RWPE2 (cell line): ENCODE data around the gene ANXA11.

Experiments
- ATAC-seq: fragments of 200-7000 bp; cut with Tn5 transposase; 3 replicates; pipeline ENCODE4 v1.9.1; 2021; ENCODE audit warnings: low read depth
- DNase-seq: peaks from one replicate; pipeline ENCODE4 v3.0.0-alpha.2; 2020; ENCODE audit warnings: low spot score
- H3K27ac ChIP-seq: fragments of 450-650 bp; 2 replicates; pipeline ENCODE4 v1.5.1; 2017; ENCODE audit warnings: mild to moderate bottlenecking; ENCODE audit not compliant: poor library complexity, severe bottlenecking
- H3K27me3 ChIP-seq: fragments of 250-450 bp; sonication (Bioruptor Pico); 2 replicates; pipeline ENCODE4 v1.5.1; 2021; ENCODE audit warnings: mild to moderate bottlenecking, moderate library complexity; ENCODE audit not compliant: insufficient read depth, poor library complexity, severe bottlenecking
- H3K36me3 ChIP-seq: fragments of 250-450 bp; sonication (Bioruptor Pico); 2 replicates; pipeline ENCODE4 v1.5.1; 2020; ENCODE audit warnings: low read depth, mild to moderate bottlenecking, moderate library complexity
- H3K4me1 ChIP-seq: fragments of 250-450 bp; sonication (Bioruptor Pico); 2 replicates; pipeline ENCODE4 v1.5.1; 2021; ENCODE audit warnings: mild to moderate bottlenecking, moderate library complexity; ENCODE audit not compliant: insufficient read depth, poor library complexity, severe bottlenecking
- H3K4me3 ChIP-seq: fragments of 250-450 bp; sonication (Bioruptor Pico); 2 replicates; pipeline ENCODE4 v1.5.1; 2021; ENCODE audit warnings: mild to moderate bottlenecking, moderate library complexity; ENCODE audit not compliant: severe bottlenecking
- H3K9me3 ChIP-seq: fragments of 250-450 bp; sonication (Bioruptor Pico); 2 replicates; pipeline ENCODE4 v1.5.1; 2021; ENCODE audit warnings: mild to moderate bottlenecking, moderate library complexity; ENCODE audit not compliant: severe bottlenecking
- TF ChIP-seq, protein P1 (sequence below): fragments of 450-650 bp; IDR thresholded peaks from one replicate; pipeline ENCODE4 v1.5.1; 2017; ENCODE audit warnings: mild to moderate bottlenecking, moderate library complexity; ENCODE audit not compliant: poor library complexity, severe bottlenecking

Gene ANXA11

DNA sequence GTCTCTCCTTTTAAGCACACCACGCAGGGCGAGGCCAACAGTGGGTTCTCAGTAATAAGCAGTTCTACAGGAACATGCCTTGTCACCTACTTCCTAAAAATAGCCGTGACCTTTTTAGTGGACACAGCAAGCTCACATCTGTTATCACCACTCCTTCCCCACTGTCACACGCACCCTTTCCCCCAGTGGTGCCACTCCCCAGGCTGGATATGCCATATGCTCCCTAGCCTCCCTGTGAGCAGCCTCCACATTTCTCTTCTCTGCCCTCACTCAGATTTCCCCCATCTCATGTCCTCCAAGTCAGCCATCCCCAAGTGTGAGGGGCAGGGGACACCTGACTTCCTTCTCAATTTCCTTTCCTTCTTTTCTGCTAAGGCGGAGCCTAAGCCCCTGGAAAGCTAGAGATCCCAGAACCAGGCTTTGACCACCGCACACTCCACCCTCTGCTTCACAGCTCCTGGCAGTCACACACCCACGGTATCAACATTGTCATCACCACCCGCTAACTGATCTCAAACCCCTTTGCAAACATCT is 3.7 kb downstream of the ANXA11 start:
- H3K27me3 ChIP-seq: no peaks in the 10 kb centered on the region
- ATAC-seq: no peak
- no peaks in the 10 kb centered on the region for H3K9me3 ChIP-seq
- peaks cover 31% of the 10 kb centered on the region for H3K4me1 ChIP-seq
- DNase-seq: no peak
- H3K4me3 ChIP-seq: no peak overlapping the region
- no peak overlapping the region for H3K27ac ChIP-seq
- TF ChIP-seq, protein P1, sequence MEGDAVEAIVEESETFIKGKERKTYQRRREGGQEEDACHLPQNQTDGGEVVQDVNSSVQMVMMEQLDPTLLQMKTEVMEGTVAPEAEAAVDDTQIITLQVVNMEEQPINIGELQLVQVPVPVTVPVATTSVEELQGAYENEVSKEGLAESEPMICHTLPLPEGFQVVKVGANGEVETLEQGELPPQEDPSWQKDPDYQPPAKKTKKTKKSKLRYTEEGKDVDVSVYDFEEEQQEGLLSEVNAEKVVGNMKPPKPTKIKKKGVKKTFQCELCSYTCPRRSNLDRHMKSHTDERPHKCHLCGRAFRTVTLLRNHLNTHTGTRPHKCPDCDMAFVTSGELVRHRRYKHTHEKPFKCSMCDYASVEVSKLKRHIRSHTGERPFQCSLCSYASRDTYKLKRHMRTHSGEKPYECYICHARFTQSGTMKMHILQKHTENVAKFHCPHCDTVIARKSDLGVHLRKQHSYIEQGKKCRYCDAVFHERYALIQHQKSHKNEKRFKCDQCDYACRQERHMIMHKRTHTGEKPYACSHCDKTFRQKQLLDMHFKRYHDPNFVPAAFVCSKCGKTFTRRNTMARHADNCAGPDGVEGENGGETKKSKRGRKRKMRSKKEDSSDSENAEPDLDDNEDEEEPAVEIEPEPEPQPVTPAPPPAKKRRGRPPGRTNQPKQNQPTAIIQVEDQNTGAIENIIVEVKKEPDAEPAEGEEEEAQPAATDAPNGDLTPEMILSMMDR: no peak
- peaks cover 7% of the 10 kb centered on the region; the same call in 1 of the 2 replicates for H3K36me3 ChIP-seq

DNA sequence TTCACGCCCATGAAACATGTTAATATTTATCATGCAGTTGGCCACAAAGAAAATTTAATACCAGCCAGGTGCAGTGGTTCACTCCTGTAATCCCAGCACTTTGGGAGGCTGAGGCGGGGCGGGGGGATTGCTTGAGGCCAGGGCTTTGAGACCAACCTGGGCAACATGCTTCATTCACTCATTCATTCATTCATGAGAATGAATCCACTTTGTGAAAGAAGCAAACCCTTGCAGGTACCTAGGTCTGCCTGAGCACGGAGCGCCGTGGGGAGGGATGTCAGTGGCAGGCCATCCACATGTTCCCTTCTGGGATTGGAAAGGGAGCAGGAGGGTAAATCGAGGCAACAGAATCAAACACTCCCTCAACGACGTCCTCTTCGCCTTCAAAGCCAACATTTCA is 4.7 kb downstream of the ANXA11 start:
- TF ChIP-seq, protein P1: no peak
- no peaks in the 10 kb centered on the region for H3K9me3 ChIP-seq
- no peak overlapping the region for H3K4me3 ChIP-seq
- ATAC-seq (no peak), DNase-seq (no peak)
- peaks cover 31% of the 10 kb centered on the region for H3K4me1 ChIP-seq
- no peaks in the 10 kb centered on the region for H3K27me3 ChIP-seq
- peaks cover 7% of the 10 kb centered on the region; the same call in 1 of the 2 replicates for H3K36me3 ChIP-seq
- H3K27ac ChIP-seq: no peak overlapping the region

DNA sequence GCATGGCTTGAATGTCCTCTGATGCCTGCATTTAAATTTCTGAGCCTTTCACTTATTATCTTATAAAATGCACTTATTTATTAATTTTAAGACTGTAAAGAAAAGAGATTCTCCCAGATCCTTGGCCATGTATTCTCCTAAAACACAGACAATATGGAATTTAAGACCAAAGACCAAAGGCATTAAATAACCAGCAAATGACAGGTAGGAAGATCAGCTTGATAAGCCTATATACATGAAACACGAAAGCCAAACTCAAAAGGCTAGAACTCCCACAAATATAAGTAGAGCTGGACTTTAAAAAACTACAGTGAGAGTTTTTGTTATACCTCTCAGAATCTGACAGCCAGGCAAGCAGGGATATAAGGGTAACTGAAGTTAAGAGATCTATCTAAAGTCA is 5.1 kb downstream of the ANXA11 start:
- TF ChIP-seq, protein P1: no peak
- H3K27me3 ChIP-seq: no peaks in the 10 kb centered on the region
- no peak for ATAC-seq
- DNase-seq: no peak
- no peak overlapping the region for H3K4me3 ChIP-seq
- no peaks in the 10 kb centered on the region for H3K9me3 ChIP-seq
- peaks cover 31% of the 10 kb centered on the region for H3K4me1 ChIP-seq
- H3K36me3 ChIP-seq: peaks cover 11% of the 10 kb centered on the region; the same call in 1 of the 2 replicates
- no peak overlapping the region for H3K27ac ChIP-seq

DNA sequence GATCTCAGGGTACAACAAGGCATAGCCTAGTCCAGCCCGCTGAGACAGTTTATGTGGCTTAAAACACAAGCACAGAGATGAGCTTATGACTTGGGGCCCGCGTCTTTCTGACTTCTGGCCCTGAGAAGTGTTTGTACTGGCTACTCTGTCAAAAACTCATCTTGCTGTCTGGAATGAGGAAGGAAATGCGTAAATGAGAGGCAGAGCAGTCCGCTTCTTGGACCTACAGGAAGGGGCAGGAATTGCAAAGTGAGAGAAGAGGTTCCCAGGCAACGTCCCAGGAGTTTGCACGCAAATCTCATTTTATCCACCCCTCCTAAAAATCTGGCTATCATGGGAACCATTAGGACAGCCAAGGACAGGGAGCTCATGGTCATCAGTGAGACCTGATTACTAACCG is 5.5 kb downstream of the ANXA11 start:
- H3K4me3 ChIP-seq: no peak overlapping the region
- ATAC-seq: no peak
- no peaks in the 10 kb centered on the region for H3K9me3 ChIP-seq
- TF ChIP-seq, protein P1: no peak
- DNase-seq: no peak
- H3K27me3 ChIP-seq: no peaks in the 10 kb centered on the region
- H3K27ac ChIP-seq: no peak overlapping the region
- H3K4me1 ChIP-seq: peaks cover 31% of the 10 kb centered on the region
- H3K36me3 ChIP-seq: peaks cover 13% of the 10 kb centered on the region; the same call in 1 of the 2 replicates

DNA sequence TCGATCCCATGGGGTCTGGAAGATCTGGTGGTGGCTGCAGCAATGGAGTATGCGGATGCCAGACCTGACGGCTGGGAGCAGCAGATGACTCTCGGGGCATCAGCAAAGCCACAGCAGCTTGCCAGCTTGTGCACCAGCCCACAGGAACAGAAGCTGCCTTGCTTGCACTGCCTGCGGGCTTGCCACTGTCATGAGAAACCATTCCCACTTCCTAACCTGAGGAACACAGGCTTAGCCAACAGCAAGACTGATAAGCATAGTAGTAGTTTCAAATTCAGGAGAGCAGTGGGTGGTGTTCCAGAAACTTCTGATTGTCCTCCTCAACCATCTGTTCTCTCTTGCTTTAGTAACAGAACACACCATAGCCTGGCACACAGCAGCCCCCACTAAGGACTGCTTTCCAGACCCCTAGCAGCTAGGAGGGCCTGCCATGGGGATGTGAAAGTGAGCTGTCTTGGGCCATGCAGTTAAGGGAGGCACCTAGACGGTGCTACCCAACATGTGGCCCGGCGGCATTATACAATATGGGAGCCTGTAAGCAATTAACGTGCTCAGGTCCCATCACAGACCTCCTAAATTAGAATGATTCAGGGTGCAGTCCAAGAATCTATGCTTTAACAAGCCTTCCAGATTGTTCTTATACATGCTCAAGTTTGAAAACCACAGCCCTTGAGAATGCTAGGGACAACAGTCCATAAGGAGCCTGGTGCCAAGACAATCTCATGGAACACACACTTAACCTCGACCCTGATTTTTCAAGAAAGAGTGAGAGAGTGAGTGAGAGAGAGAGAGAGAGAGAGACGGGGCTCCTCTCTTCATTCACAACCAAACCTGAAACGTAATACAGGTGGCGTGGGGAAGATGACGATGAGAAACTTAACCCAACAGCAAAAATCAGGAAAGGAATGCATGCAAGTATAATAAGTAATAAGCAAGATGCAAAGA is 7.1 kb downstream of the ANXA11 start:
- Histone ChIP-seq H3K4me3 (no peak overlapping the region), H3K4me1 (peaks cover 27% of the 10 kb centered on the region), H3K27me3 (no peaks in the 10 kb centered on the region), H3K36me3 (peaks cover 19% of the 10 kb centered on the region), H3K9me3 (no peaks in the 10 kb centered on the region), H3K27ac (no peak overlapping the region)
- TF ChIP-seq, protein P1: no peak
- DNase-seq (no peak), ATAC-seq (no peak)
